ENCODE data around the gene PAK1IP1. TPM values are rescaled to one million over a fixed set of nuclear protein-coding genes. Genes with fewer than 3 reads are reported as not detected.
"Not testable (repeated sequence)": the region's sequence is repeated elsewhere in the genome, so short reads cannot be mapped to it uniquely, and the experiment has no call there.

Gene PAK1IP1
- total and polyA plus RNA-seq, 7 donors: 9.5 to 44.1 (median 22.0) TPM

GRCh38 chr6:10720265-10720959, 25.6 kb downstream of the PAK1IP1 start:
- Histone ChIP-seq H3K36me3 (ENCODE audit: insufficient read depth in 1 of 2, low read depth in 1 of 2) (no peaks in the 10 kb centered on the region), H3K27ac (peak overlapping the region; percentile 16), H3K4me3 (peak overlapping the region; percentile 68), H3K4me1 (peaks cover 22% of the 10 kb centered on the region), H3K27me3 (ENCODE audit: insufficient read depth in 3 of 3, low read length in 2 of 3) (no peaks in the 10 kb centered on the region), H3K9me3 (no peaks in the 10 kb centered on the region)
- intact Hi-C loops (cut with DNase I): no loop called here
- 17 to 50% (median 27%) methylated on average over 39 to 49 of the region's 49 CpGs for WGBS, 3 donors
- ATAC-seq: no peak
- TF ChIP-seq CTCF (IDR thresholded peaks at IDR 0.05): no peak
- DNase-seq: peak; percentile 45 to 71

- intact Hi-C loops (cut with DNase I); H3K27me3 ChIP-seq (ENCODE audit: insufficient read depth in 3 of 3, low read length in 2 of 3); H3K9me3 ChIP-seq; DNase-seq; H3K36me3 ChIP-seq (ENCODE audit: insufficient read depth in 1 of 2, low read depth in 1 of 2); ATAC-seq; H3K27ac ChIP-seq: not testable (repeated sequence)
- peaks cover 22% of the 10 kb centered on the region for H3K4me1 ChIP-seq
- H3K4me3 ChIP-seq: peak overlapping the region; percentile 68
- WGBS, 3 donors: 88 to 89% (median 88%) methylated on average over 17 of the region's 17 CpGs
Measured at GRCh38 chr6:10720960-10721849, 26.4 kb downstream of the PAK1IP1 start.

- peak overlapping the region; percentile 93 for H3K27ac ChIP-seq
- DNase-seq: no peak
- TF ChIP-seq CTCF (IDR thresholded peaks at IDR 0.05): no peak
- no peak for ATAC-seq
- no peaks in the 10 kb centered on the region for H3K27me3 ChIP-seq (ENCODE audit: insufficient read depth in 3 of 3, low read length in 2 of 3)
- WGBS, 3 donors: 73 to 80% (median 76%) methylated on average over 11 of the region's 11 CpGs
- intact Hi-C loops (cut with DNase I): loop anchor here (1.0 to 2.0 kb wide), 3 partner anchors 25 to 28 kb away; partner anchors contain the start of genes C6orf52 (in 2 of the 2), PAK1IP1 (in 2 of the 2) and TMEM14B (in 1 of the 2)
- peaks cover 0 to 13% of the 10 kb centered on the region in 2 donors for H3K36me3 ChIP-seq (ENCODE audit: insufficient read depth in 1 of 2, low read depth in 1 of 2)
- peak overlapping the region; percentile 86 for H3K4me3 ChIP-seq
- H3K9me3 ChIP-seq: no peaks in the 10 kb centered on the region
- peaks cover 22% of the 10 kb centered on the region for H3K4me1 ChIP-seq
Measured at GRCh38 chr6:10721850-10722569, 27.2 kb downstream of the PAK1IP1 start.

GRCh38 chr6:10722570-10722819, 27.7 kb downstream of the PAK1IP1 start:
- Histone ChIP-seq H3K27ac (peak overlapping the region; percentile 93), H3K36me3 (ENCODE audit: insufficient read depth in 1 of 2, low read depth in 1 of 2) (peaks cover 0 to 16% of the 10 kb centered on the region in 2 donors), H3K4me1 (peaks cover 22% of the 10 kb centered on the region), H3K4me3 (peak overlapping the region; percentile 86), H3K9me3 (no peaks in the 10 kb centered on the region), H3K27me3 (ENCODE audit: insufficient read depth in 3 of 3, low read length in 2 of 3) (no peaks in the 10 kb centered on the region)
- DNase-seq (no peak), ATAC-seq (peak in 1 of 4 donors; percentile 0)
- WGBS, 3 donors: 0 to 1% (median 0%) methylated on average over 6 of the region's 6 CpGs
- intact Hi-C loops (cut with DNase I): loop anchor here (1.0 to 2.0 kb wide), 3 partner anchors 24 to 28 kb away; partner anchors contain the start of genes C6orf52 (in 2 of the 2), PAK1IP1 (in 2 of the 2) and TMEM14B (in 1 of the 2)
- TF ChIP-seq CTCF (IDR thresholded peaks at IDR 0.05): no peak

All from psoas muscle (tissue), 8 donors.